K562 (cell line): ENCODE measurements around the gene ASPRV1. TPM values are rescaled to one million over a fixed set of nuclear protein-coding genes. Genes with fewer than 3 reads are reported as not detected.

Experiments used
- ATAC-seq: fragments of 200-7000 bp; cut with Tn5 transposase; 3 replicates; pipeline ENCODE4 v1.9.1; 2020; ENCODE audit warnings: moderate library complexity
- BruUV-seq: library from RNA; stranded (reverse); fragments of 400-500 nt; replicated peaks from 2 replicates; lab custom pipeline; 2021; lab: Mats Ljungman, UMichigan
- CTCF ChIA-PET: fragments of 300-600 bp; formaldehyde crosslinking; extraction: SDS; loops from one replicate; lab custom pipeline; 2021; ENCODE audit warnings: low intra/inter-chr PET ratio; lab: Yijun Ruan, JAX
- POLR2A ChIA-PET: fragments of 300-600, 350-650 bp; sonication (Branson Sonifier 250); formaldehyde crosslinking; extraction: SDS; loops from one replicate; lab custom pipeline; 2021; ENCODE audit warnings: antibody characterized with exemption, inconsistent platforms; lab: Yijun Ruan, JAX
- DNase-seq, 4 experiments: peaks; one replicate each; pipeline versions ENCODE4 v3.0.0 to v3.0.0-alpha.2; 2011 to 2018; ENCODE audit warnings: low spot score in 3 of 4, mixed read lengths in 3 of 4; ENCODE audit errors: extremely low read depth in 1 of 4
- FAIRE-seq: peaks from 2 replicates; lab custom pipeline; 2011; peaks lifted over from hg19 to GRCh38; lab: Jason Lieb, UNC
- H2AFZ ChIP-seq: 2 replicates; pipeline ENCODE4 v1.6.0; 2011; ENCODE audit warnings: low read depth, low read length, control low read depth, inconsistent platforms
- H3K27ac ChIP-seq: fragments of 200-600 bp; 3 replicates; pipeline ENCODE4 v1.8.0; 2011; ENCODE audit warnings: low read depth, mild to moderate bottlenecking, control low read depth, inconsistent platforms, low read length, moderate library complexity, mixed read lengths; ENCODE audit errors: extremely low read depth
- H3K27me3 ChIP-seq, 2 experiments: fragments of 300-600 bp in 1 of 2; 2 replicates in 1 of 2; 3 replicates in 1 of 2; pipeline versions ENCODE4 v1.6.0 to v1.8.0; 2011; ENCODE audit warnings: inconsistent platforms in 2 of 2, low read length in 2 of 2, mild to moderate bottlenecking in 1 of 2, mixed read lengths in 1 of 2, moderate library complexity in 1 of 2; ENCODE audit not compliant: control insufficient read depth in 2 of 2, insufficient read depth in 2 of 2
- H3K36me3 ChIP-seq: fragments of 300-600 bp; 3 replicates; pipeline ENCODE4 v1.8.0; 2011; ENCODE audit warnings: mild to moderate bottlenecking, low read length, inconsistent platforms; ENCODE audit not compliant: control insufficient read depth, insufficient read depth
- H3K4me1 ChIP-seq, 2 experiments: fragments of 200-600 bp in 1 of 2; replicated peaks in 1 of 2; 2 replicates in 1 of 2; 3 replicates in 1 of 2; pipeline versions ENCODE4 v1.5.1 to v1.8.0; 2011; ENCODE audit warnings: inconsistent platforms in 2 of 2, low read length in 2 of 2, mild to moderate bottlenecking in 1 of 2, mixed read lengths in 1 of 2, moderate library complexity in 1 of 2; ENCODE audit not compliant: control insufficient read depth in 2 of 2, insufficient read depth in 2 of 2
- H3K4me2 ChIP-seq: 2 replicates; pipeline ENCODE4 v1.6.1; 2011; ENCODE audit warnings: low read length, control low read depth, inconsistent platforms, mixed read lengths; ENCODE audit not compliant: insufficient read depth
- H3K4me3 ChIP-seq: fragments of 200-600 bp; sonication (generic), shearing (Covaris generic); 2 replicates; pipeline ENCODE4 v1.5.1; 2016; ENCODE audit warnings: control low read depth, inconsistent platforms
- H3K79me2 ChIP-seq: fragments of 200-600 bp; 3 replicates; pipeline ENCODE4 v1.8.0; 2011; ENCODE audit warnings: low read length, inconsistent platforms; ENCODE audit not compliant: control insufficient read depth, insufficient read depth
- H3K9ac ChIP-seq, 2 experiments: 2 replicates each; pipeline versions ENCODE4 v1.6.0 to v1.6.1; 2011; ENCODE audit warnings: low read depth in 2 of 2, low read length in 2 of 2, control low read depth in 1 of 2, inconsistent platforms in 1 of 2, mild to moderate bottlenecking in 1 of 2, mixed read lengths in 1 of 2; ENCODE audit not compliant: insufficient read depth in 1 of 2
- H3K9me1 ChIP-seq: one replicate; pipeline ENCODE4 v1.6.0; 2011; ENCODE audit warnings: inconsistent platforms, mild to moderate bottlenecking, low read length, moderate library complexity; ENCODE audit not compliant: control insufficient read depth, insufficient read depth
- H3K9me3 ChIP-seq: replicated peaks from 2 replicates; pipeline ENCODE4 v1.5.1; 2011; ENCODE audit warnings: low read depth, low read length, inconsistent platforms; ENCODE audit not compliant: control insufficient read depth, insufficient read depth
- H4K20me1 ChIP-seq: replicated peaks from 2 replicates; pipeline ENCODE4 v1.6.1; 2011; ENCODE audit warnings: low read length, inconsistent platforms, mixed read lengths; ENCODE audit not compliant: control insufficient read depth, insufficient read depth
- DPF2 ChIP-seq: fragments of 450-650 bp; IDR thresholded peaks from 2 replicates; pipeline ENCODE4 v1.6.1; 2016
- FOXK2 ChIP-seq, 2 experiments: fragments of 450-650 bp; IDR thresholded peaks in 1 of 2; conservative IDR thresholded peaks in 1 of 2; 2 replicates each; pipeline ENCODE4 v1.6.1; 2016; ENCODE audit warnings: low read depth in 2 of 2, mild to moderate bottlenecking in 1 of 2
- HIVEP1 ChIP-seq: fragments of 250-450 bp; sonication (Bioruptor Pico); IDR thresholded peaks from 2 replicates; pipeline ENCODE4 v1.4.0; 2020; ENCODE audit warnings: mild to moderate bottlenecking
- L3MBTL2 ChIP-seq: fragments of 450-650 bp; IDR thresholded peaks from 2 replicates; pipeline ENCODE4 v1.6.1; 2016; ENCODE audit warnings: mild to moderate bottlenecking, moderate library complexity
- MTA3 ChIP-seq: fragments of 450-650 bp; formaldehyde crosslinking; IDR thresholded peaks from 2 replicates; pipeline ENCODE4 v1.6.1; 2017; ENCODE audit warnings: mild to moderate bottlenecking, borderline replicate concordance
- NRF1 ChIP-seq, 2 experiments: fragments of 450-650 bp; IDR thresholded peaks in 1 of 2; conservative IDR thresholded peaks in 1 of 2; 2 replicates each; pipeline ENCODE4 v1.6.1; 2014; ENCODE audit warnings: mild to moderate bottlenecking in 2 of 2
- PRDM10 ChIP-seq: fragments of 450-650 bp; IDR thresholded peaks from 2 replicates; pipeline ENCODE4 v1.6.1; 2018; ENCODE audit not compliant: partially characterized antibody
- RBM25 ChIP-seq: fragments of 200-400 bp; formaldehyde crosslinking; IDR thresholded peaks from 2 replicates; pipeline ENCODE4 v1.6.1; 2018; ENCODE audit warnings: low read length, low read depth, moderate library complexity; ENCODE audit not compliant: severe bottlenecking
- SRSF3 ChIP-seq: fragments of 200-400 bp; formaldehyde crosslinking; IDR thresholded peaks from 2 replicates; pipeline ENCODE4 v1.6.1; 2016; ENCODE audit warnings: mild to moderate bottlenecking, low read length, moderate library complexity; ENCODE audit not compliant: insufficient read depth
- TEAD1 ChIP-seq, 2 experiments: fragments of 450-650 bp in 1 of 2; sonication (generic) in 1 of 2; formaldehyde crosslinking; IDR thresholded peaks; 2 replicates each; pipeline versions ENCODE4 v1.4.0 to v1.8.0; 2020 to 2022; ENCODE audit warnings: mild to moderate bottlenecking in 2 of 2, missing genetic modification reagents in 1 of 2
- ZNF282 ChIP-seq: sonication (generic); formaldehyde crosslinking; IDR thresholded peaks from 2 replicates; pipeline ENCODE4 v1.8.1; 2023; ENCODE audit warnings: missing genetic modification reagents
- WGBS: fragments of 100-300 bp; shearing (Covaris generic); methylation state at CpG from one replicate; pipeline ENCODE4 v1.1.6; 2016; ENCODE audit warnings: low coverage, mixed read lengths; ENCODE audit not compliant: insufficient coverage; ENCODE audit errors: missing lambda C conversion rate; 5-methylcytosine and 5-hydroxymethylcytosine counted together
- in situ Hi-C: fragments of 300-500 bp; cut with MboI; formaldehyde crosslinking; loops from 4 replicates; pipeline ENCODE4 v1.15.0; 2018; ENCODE audit warnings: inconsistent platforms, mixed read lengths
- intact Hi-C: fragments of 100-400 bp; cut with micrococcal nuclease; formaldehyde crosslinking; loops from 2 replicates; pipeline ENCODE4 v1.14.2; 2022
- polyA plus RNA-seq, 8 experiments: library from polyadenylated mRNA; depleted of rRNA in 4 of 8; stranded (reverse) in 5 of 8; unstranded in 3 of 8; fragments of >200 nt; fragmentation: Nextera tagmentation in 2 of 8; fragmentation: Illumina TruSeq in 1 of 8; extraction: Ambion mirVana in 2 of 8; extraction: Trizol in 1 of 8; gene quantifications; 2 replicates each; pipeline versions ENCODE4 v1.2.1 to v1.2.3, GENCODE V29; 2011 to 2014; ENCODE audit warnings: inconsistent platforms in 1 of 8, missing spikeins in 1 of 8
- total RNA-seq, 7 experiments: library from RNA; depleted of rRNA in 6 of 7; stranded (reverse); fragments of >200 nt in 6 of 7; fragmentation: Illumina TruSeq in 2 of 7; extraction: Trizol in 2 of 7; gene quantifications; 2 replicates each; pipeline versions ENCODE4 v1.2.1 to v1.2.3, GENCODE V29; 2011 to 2021; ENCODE audit warnings: low replicate concordance in 1 of 7
- TF ChIP-seq, protein P1 (sequence below): fragments of 450-650 bp; formaldehyde crosslinking; conservative IDR thresholded peaks from 2 replicates; pipeline ENCODE4 v1.4.0; 2022; ENCODE audit warnings: mild to moderate bottlenecking, missing genetic modification characterization
- TF ChIP-seq, protein P2 (sequence below): fragments of 250-450 bp; sonication (Bioruptor Pico); IDR thresholded peaks from 2 replicates; pipeline ENCODE4 v1.8.0; 2022; ENCODE audit warnings: inconsistent platforms

Gene ASPRV1
- total and polyA plus RNA-seq, 9 of the 15 experiments (the other 6 are each of a cell fraction or from before 2014, with no cell fraction given), result 0.17 to 0.72 (median 0.47) TPM; not detected in 1

DNA sequence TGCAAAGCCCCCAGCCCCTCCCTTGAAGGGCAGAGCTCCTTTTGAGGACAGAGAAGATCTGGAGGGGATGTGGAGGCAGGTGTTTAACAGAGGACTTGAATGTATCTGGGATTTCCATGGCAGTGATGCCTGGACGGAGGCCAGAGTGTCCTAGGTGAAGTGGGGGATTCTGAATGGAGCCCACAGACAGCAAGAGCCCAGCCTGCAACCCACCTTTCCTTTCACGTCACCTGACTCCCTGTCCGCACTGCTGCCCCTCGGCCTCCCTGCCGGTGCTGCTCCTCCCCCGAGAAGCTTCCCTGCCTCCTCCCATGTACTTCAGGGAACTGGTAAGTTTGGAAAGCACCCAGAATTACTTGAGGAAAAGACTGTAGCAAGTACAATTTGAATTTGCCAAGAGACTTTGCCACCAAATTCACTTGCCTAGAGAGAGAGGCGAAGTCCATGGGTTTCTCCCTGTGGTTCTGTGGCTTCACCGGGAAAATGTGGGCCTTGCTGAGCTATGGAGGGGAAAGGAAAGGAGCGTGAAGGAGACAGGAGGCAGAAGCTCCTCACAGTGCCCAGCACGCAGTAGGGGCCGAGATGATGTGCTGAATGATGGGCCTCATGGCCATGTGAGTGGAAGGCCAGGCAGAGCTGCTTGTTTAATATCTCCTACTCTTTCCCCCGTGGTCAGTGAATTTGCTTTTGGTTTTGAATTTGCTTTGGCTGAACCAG lies 13.9 kb upstream of the ASPRV1 start (continued):
- TF ChIP-seq, protein P1, sequence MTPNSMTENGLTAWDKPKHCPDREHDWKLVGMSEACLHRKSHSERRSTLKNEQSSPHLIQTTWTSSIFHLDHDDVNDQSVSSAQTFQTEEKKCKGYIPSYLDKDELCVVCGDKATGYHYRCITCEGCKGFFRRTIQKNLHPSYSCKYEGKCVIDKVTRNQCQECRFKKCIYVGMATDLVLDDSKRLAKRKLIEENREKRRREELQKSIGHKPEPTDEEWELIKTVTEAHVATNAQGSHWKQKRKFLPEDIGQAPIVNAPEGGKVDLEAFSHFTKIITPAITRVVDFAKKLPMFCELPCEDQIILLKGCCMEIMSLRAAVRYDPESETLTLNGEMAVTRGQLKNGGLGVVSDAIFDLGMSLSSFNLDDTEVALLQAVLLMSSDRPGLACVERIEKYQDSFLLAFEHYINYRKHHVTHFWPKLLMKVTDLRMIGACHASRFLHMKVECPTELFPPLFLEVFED (CRISPR knock-in tag), result no peak
- TF ChIP-seq HIVEP1, result no peak

- Histone ChIP-seq H3K27ac (peak overlapping the region; percentile 35), H3K4me1 (peaks cover 58 to 60% of the 10 kb centered on the region in 2 experiments), H3K4me2 (peak overlapping the region; percentile 37; the same call in 1 of the 2 replicates), H3K9me1 (peaks cover 3% of the 10 kb centered on the region), H3K36me3 (no peaks in the 10 kb centered on the region), H3K27me3 (no peaks in the 10 kb centered on the region), H3K9me3 (no peaks in the 10 kb centered on the region), H2AFZ (0 out of 2 replicates have a peak overlapping the region, but pooled peaks have one; percentile 3), H4K20me1 (no peaks in the 10 kb centered on the region; the same call in 1 of the 2 replicates), H3K4me3 (no peak overlapping the region), H3K79me2 (no peaks in the 10 kb centered on the region), H3K9ac (peak overlapping the region in 1 of 2 experiments; percentile 6; a peak in 1 of 4 replicates)
- ChIA-PET CTCF (no interaction called here), POLR2A (interaction anchor here (1.0 to 1.3 kb wide), 5 partner anchors 13 to 115 kb away, joined by 3 to 11 read pairs (median 3); no protein-coding TSS in a partner anchor)
- DNase-seq (peak; percentile 58 to 81 (median 59)), ATAC-seq (peak; percentile 66), FAIRE-seq (peak; percentile 93)
- 2% methylated on average over 4 of the region's 4 CpGs for WGBS
- no TSS peak for BruUV-seq
- in situ Hi-C loops, result no loop called here
- intact Hi-C loops, result no loop called here
- TF ChIP-seq PRDM10 (no peak), TEAD1 (CRISPR knock-in tag; IDR thresholded peaks at IDR 0.05) (peak; percentile 91 to 92), MTA3 (peak; percentile 71; the same call in 1 of the 2 replicates), L3MBTL2 (peak; percentile 19; the same call in 1 of the 2 replicates), ZNF282 (CRISPR knock-in tag) (no peak), NRF1 (conservative IDR thresholded peaks at IDR 0.05 in 1 of 2, IDR thresholded peaks at IDR 0.05 in 1 of 2) (peak in 1 of 2 experiments; percentile 34; a peak in 1 of 4 replicates), FOXK2 (conservative IDR thresholded peaks at IDR 0.05 in 1 of 2, IDR thresholded peaks at IDR 0.05 in 1 of 2; ENCODE audit: low read depth in 2 of 2) (peak; percentile 35 to 62; a peak in 1 of 4 replicates), SRSF3 (no peak), DPF2 (peak; percentile 86), RBM25 (peak; percentile 39)
- TF ChIP-seq, protein P2, sequence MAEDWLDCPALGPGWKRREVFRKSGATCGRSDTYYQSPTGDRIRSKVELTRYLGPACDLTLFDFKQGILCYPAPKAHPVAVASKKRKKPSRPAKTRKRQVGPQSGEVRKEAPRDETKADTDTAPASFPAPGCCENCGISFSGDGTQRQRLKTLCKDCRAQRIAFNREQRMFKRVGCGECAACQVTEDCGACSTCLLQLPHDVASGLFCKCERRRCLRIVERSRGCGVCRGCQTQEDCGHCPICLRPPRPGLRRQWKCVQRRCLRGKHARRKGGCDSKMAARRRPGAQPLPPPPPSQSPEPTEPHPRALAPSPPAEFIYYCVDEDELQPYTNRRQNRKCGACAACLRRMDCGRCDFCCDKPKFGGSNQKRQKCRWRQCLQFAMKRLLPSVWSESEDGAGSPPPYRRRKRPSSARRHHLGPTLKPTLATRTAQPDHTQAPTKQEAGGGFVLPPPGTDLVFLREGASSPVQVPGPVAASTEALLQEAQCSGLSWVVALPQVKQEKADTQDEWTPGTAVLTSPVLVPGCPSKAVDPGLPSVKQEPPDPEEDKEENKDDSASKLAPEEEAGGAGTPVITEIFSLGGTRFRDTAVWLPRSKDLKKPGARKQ, result no peak
These were observed 11.9 kb upstream of the ASPRV1 start for GRCh38 chr2:69973335-69973735.
